NCI-H1105 (cell line): ENCODE results near the gene ZNF594.
"Not testable (repeated sequence)": the region's sequence is repeated elsewhere in the genome, so short reads cannot be mapped to it uniquely, and the experiment has no call there.

Source experiments
- DNase-seq: peaks from one replicate; lab custom pipeline; 2025; lab: John Stamatoyannopoulos, UW

The ZNF594 gene

DNA sequence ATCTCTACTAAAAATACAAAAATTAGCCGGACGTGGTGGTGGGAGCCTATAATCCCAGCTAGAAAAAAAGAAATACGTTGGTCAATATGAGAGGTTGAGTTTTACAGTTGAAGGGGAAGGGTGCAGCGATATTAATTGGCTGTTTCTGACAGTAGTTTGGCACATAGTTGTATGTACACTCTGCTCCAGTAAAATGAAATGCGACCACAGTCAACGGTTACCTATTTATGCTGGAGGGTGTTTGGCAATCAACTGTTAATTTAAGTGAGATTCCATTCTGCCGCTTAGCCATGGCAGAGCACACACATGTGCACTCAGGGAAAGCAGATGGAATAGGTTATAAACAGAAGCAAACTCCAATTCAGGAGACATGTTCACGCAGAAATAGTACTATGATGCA lies 9.3 kb upstream of the ZNF594 start:
- DNase-seq, result no peak

- DNase-seq, result no peak
These were observed 8.7 kb upstream of the ZNF594 start for GRCh38 chr17:5200360-5200759.

GRCh38 chr17:5198472-5198871 lies 6.8 kb upstream of the ZNF594 start:
- DNase-seq, result no peak

DNA sequence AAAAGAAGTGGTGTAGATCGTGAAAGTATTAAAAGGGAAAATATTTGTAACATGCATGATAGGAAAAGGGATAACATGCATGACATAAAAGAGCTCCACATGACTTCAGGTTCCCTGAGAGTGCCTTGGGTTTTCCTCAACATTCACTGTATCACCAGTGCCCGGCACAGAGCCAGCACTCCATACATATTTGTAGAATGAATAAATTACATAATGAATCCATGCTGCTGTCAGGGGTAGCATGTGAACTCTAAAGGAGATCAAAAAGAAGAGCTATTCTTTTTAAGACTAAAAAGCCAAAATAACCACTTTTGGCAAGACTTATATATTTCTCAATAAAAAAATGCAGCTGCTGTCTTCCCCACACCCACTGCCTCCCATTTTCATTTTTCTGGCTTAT lies 2.7 kb upstream of the ZNF594 start:
- no peak for DNase-seq

DNA sequence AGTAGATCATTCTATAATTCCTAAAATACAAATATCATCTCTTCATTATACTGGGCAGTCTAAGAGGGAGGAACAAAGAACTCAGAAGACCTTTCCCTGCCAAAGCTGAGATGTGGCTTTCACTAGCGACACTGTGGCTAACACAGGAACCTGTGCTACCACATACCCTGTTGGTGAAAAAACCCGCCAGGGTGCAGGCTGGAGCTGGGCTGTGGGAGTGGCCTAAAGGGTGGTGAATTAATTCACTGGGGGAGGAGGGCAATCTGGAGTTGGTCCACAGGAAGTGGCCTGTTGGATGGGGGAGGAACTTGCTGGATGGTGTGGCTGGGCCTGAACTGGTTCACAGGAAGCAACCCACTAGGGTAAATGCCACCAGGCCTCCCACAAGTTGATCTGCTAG lies 7.4 kb downstream of the ZNF594 start:
- DNase-seq, result no peak

DNA sequence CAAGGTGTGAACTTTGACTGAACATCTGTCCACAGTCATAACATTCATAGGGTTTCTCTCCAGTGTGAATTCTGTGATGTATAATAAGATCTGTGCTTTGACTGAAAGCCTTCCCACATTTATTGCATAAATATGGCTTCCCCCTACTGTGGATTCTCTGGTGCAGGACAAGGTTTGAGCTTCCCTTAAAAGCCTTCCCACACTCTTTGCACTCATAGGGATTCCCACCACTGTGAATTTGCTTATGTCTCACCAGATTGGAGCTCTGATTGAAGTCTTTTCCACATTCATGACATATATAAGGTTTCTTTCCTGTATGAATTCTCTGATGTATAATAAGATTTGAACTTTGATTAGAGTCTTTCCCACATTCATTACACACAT lies 8.3 kb downstream of the ZNF594 start:
- no peak for DNase-seq

- no peak for DNase-seq
These were observed 8.9 kb downstream of the ZNF594 start for GRCh38 chr17:5182597-5183409.

GRCh38 chr17:5181509-5182305 lies 10.0 kb downstream of the ZNF594 start:
- DNase-seq, result no peak

DNA sequence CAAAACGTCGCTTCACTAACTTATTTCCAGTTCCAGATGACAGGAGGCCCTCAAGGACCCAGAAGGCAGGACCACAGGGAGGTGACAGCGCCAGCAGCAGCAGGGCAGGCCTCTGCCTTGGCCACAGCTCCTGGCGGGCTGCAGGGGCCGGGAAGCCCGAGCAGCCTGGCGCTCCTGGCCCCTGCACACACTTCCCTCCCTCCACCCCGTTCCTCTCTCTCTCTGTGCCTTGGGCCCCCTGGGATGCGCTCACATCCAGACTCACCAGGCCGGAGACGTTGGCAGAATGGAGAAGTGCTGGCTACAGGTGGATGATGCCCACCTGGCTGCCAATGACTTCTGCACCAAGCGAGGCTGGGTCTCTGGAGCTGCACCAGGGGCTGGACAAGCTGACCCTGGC lies 12.7 kb downstream of the ZNF594 start:
- no peak for DNase-seq

DNA sequence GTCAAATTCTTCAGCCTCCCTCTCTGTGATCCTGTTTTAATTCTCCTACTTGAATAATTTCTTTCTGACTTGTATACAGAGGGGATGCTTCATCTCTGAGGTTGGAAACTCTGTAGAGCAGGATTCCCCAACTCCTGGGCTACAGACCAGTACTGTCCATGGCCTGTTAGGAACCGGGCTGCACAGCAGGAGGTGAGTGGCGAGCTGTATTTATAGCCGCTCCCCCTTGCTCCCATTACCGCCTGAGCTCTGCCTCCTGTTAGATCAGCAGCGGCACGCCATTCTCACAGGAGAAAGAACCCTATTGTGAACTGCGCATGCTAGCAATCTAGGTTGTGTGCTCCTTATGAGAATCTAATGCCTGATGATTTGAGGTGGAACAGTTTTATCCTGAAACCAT lies 16.6 kb downstream of the ZNF594 start:
- not testable (repeated sequence) for DNase-seq

DNA sequence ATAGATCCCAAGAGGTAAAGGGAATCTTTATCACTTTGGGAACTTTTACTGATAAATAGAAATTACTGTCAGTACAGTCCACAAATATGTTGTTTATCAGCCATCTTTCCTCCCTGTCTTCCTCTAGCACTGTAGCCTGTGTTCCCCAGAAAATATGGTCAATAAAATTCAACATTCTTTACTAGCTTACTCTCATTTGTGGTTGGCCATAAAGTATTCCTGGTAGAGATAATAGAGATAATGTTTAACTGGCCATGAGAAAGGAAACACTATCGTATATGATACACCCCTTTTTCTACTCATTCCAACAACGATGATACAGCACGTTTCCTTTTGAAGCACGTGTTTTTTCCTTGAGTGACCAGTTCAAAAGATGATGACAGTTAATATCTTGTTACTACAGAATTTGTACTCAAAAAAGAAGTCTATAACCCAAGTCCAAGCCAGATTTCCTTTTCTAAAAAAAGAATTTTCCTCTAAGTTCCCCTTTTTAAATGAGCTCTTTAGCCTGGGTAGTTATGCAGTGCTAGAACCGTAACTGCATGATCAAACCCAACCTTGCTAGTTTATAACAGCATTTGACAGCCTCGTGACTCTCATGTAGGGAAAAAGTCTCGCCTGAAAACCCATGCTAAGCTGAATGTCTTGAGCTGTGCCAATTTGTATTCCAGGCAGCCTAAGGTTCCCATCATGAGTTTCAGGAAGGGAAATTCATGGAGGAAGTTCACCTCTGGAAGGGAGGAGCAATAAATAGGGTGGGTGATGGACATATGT lies 25.7 kb downstream of the ZNF594 start:
- not testable (repeated sequence) for DNase-seq

DNA sequence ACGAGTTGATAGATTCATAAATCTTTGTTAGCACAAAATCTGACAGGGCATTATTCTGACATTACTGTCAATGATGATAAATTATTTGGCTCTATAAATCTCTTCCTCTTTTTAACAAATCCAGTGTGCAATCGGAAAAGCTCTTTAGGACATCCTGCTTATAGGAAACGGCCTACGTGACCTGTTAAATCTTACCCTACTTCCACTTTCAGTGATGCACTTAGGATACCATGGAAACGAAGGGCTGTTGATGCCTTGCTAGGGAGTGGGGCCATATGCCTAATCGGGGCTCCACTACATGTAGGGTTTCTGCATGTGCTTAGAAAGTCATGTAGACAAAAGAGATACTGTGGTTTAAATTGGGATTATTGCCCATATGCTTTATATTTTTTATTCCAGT lies 27.2 kb downstream of the ZNF594 start:
- no peak for DNase-seq

- DNase-seq, result not testable (repeated sequence)
These were observed 29.9 kb downstream of the ZNF594 start for GRCh38 chr17:5161793-5162192.

GRCh38 chr17:5160702-5161101 lies 31.0 kb downstream of the ZNF594 start:
- DNase-seq, result not testable (repeated sequence)

GRCh38 chr17:5146122-5146521 lies 45.5 kb downstream of the ZNF594 start:
- not testable (repeated sequence) for DNase-seq

DNA sequence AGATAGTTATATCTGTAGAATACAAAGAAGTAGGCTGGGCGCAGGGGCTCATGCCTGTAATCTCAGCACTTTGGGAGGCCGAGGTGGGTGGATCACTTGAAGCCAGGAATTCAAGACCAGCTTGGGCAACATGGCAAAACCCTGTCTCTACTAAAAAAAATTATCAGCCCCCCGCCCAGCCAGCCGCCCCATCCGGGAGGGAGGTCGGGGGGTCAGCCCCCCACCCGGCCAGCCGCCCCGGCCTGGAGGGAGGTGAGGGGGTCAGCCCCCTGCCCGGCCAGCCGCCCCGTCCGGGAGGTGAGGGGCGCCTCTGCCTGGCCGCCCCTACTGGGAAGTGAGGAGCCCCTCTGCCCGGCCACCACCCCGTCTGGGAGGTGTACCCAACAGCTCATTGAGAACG lies 48.8 kb downstream of the ZNF594 start:
- not testable (repeated sequence) for DNase-seq

GRCh38 chr17:5139458-5139732 lies 52.3 kb downstream of the ZNF594 start:
- no peak for DNase-seq

- DNase-seq, result no peak
These were observed 52.8 kb downstream of the ZNF594 start for GRCh38 chr17:5138616-5139457.

- DNase-seq, result not testable (repeated sequence)
These were observed 53.5 kb downstream of the ZNF594 start for GRCh38 chr17:5138198-5138544.

- not testable (repeated sequence) for DNase-seq
These were observed 54.0 kb downstream of the ZNF594 start for GRCh38 chr17:5137511-5138197.
